Activated CD4-positive, alpha-beta T cell treated with anti-CD3 and anti-CD28 coated beads for 4 hours (primary cell): Measurements from ENCODE around the gene ABO.
"Not testable (repeated sequence)": the region's sequence is repeated elsewhere in the genome, so short reads cannot be mapped to it uniquely, and the experiment has no call there.

ENCODE experiments used
- DNase-seq, 2 donors: peaks; one replicate each; pipeline ENCODE4 v3.0.0-alpha.2; 2020

The ABO gene

GRCh38 chr9:133275105-133276000, at the start of gene ABO:
Gene ABO, minus strand, starts transcription at chr9:133275201.
- no peak for DNase-seq

DNA sequence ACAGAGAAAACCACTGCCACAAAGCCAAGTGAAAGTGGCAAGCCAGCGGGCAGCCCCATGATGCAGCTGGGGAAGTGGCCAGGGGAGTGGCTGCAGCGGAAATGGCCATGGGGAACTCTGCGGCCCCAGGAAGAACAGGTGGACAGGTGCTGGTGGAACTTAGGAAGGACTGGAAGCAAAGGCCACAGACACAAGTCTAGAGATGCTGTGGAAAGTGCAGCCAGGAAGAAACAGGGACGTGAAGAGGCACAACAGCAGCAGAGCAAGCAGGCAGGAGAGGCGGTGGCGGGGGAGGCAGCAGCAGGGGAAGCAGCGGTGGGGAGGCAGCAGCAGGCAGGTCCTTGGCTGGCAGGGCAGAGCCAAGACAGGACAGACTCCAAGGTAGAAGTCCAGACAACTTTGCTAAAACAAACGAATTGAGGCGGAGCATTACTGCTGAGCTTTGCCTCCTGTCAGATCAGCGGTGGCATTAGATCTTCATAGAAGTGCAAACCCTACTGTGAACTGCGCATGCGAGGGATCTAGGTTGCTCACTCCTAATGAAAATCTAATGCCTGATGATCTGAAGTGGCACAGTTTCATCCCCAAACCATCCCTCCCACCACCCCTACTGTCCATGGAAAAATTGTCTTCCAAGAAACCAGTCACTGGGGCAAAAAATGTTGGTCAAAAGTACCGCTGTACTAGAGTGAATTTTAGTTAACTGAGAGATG, 49.1 kb upstream of the ABO start:
- DNase-seq, result no peak

- no peak for DNase-seq
Observed at GRCh38 chr9:133323211-133323610, 48.2 kb upstream of the ABO start.

- DNase-seq, result no peak
Observed at GRCh38 chr9:133322701-133323100, 47.7 kb upstream of the ABO start.

GRCh38 chr9:133321411-133321935, 46.5 kb upstream of the ABO start:
- DNase-seq, result no peak

DNA sequence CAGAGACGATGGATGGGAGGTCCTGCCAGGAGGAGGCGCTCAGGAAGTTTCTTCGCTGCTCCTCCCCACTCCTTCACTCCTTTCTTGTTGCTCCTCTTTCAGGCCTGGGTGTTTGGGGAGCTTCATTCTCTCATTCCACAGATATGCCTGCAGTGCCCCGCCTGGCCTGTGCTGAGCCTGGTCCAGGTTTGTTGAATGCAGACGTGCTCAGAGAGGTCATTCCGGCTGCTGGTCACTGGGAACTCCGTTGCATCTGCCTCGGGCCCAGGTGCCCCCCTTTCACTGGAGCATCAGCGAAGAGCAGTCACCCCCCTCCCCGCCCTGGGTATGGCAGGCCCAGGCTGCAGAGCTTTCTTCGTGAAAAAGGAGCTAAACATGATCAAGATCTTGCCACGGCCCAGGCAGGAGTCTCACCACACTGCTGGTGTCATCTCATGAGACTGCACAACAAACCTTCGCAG, 45.5 kb upstream of the ABO start:
- DNase-seq, result no peak

GRCh38 chr9:133317551-133317950, 42.5 kb upstream of the ABO start:
- not testable (repeated sequence) for DNase-seq

- no peak for DNase-seq
Observed at GRCh38 chr9:133315997-133316396, 41.0 kb upstream of the ABO start.

DNA sequence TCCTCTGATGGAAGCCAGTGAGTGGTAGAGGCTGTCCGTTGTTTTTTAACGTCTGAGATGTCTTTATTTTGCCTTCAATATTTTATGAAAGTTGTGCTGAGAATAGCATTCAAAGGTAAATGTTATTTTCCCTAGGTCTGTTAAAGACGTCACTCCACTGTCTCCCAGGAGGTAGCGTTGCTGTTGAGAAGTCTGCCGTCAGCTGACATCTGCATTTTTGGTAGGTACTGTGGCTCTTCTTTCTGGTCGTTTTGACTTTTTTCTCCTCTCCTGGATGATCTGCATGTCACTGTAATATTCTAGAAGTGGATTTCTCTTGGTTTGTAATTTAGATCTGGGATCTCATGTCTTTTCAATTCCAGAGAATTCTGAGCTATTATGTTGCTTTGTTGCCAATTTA, 34.6 kb upstream of the ABO start:
- DNase-seq, result no peak

DNA sequence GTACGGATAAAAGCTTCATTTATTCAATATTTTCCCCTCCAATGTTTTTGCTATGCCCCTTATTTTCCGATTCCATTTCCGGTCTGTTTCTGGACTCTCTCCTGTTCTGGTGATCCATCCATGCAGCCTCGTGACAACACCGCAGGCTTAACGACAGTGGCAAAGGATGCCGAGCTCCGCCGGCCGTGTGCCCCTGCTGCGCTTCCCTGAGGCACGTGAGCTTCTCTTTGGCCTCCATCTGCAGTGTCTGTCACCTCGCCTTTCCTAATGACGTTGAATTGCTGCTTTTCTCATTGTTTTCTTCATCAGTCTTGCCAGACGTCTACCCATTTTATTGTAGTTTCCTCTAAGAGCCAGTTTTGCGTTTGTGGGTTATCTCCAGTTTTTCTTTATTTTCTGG, 32.3 kb upstream of the ABO start:
- DNase-seq, result no peak

- DNase-seq, result no peak
Observed at GRCh38 chr9:133306242-133307204, 31.5 kb upstream of the ABO start.

DNA sequence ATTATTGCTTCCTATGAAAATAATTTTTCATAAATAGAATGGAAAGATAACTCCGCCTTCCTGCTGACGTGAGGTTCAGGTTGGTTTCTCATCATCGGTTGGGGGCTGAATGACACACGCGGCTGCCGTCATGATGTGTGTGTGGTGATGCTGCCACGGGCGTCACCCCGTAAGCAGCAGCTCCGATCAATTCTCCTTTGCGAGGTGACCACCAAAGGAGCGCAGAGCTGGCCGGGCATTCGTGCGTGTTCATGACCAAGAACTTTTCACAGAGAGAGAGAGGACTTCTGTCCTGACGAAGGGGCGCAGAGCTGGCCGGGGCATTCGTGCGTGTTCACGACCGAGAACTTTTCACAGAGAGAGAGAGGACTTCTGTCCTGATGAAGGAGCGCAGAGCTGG, 30.7 kb upstream of the ABO start:
- DNase-seq, result no peak

GRCh38 chr9:133304477-133305377, 29.7 kb upstream of the ABO start:
- no peak for DNase-seq

DNA sequence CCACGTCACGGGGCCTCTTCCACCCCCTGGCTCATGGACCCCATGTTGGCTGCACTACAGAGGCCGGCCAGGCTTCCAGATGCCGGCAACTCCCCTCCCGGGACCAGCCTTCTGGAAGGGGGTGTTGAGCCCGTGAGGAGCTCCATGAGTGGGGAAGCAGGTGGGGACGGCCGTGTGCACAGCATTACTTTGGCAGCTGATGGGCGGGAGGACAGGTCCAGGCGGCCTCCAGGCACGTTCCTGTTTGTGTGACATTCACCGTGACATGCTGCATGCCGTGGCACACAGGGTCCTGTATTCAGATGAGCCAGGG, 29.1 kb upstream of the ABO start:
- no peak for DNase-seq

- DNase-seq, result no peak
Observed at GRCh38 chr9:133303266-133304157, 28.5 kb upstream of the ABO start.

- DNase-seq, result no peak
Observed at GRCh38 chr9:133301253-133302230, 26.5 kb upstream of the ABO start.

GRCh38 chr9:133299996-133300395, 25.0 kb upstream of the ABO start:
- DNase-seq, result not testable (repeated sequence)

DNA sequence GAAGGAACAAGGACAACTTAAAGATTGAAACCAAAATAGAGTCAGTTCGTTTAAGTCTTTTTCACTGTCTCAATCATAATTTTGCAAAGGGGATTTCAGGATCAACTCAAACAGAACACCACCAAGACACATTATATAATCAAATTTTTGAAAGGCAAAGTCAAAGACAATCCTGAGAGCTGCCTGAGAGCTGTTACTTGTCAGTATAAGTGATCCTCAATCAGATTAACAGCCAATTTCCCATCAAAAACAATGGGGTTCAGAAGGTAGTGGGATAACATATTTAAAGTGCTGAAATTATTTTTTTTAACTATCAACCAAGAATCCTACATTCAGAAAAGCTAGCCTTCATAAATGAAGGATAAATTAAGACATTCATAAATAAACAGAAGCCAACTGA, 19.3 kb upstream of the ABO start:
- no peak for DNase-seq

- no peak for DNase-seq
Observed at GRCh38 chr9:133290751-133291302, 15.8 kb upstream of the ABO start.
